Gastroesophageal sphincter (tissue), 4 donors: ENCODE data around the gene USP24. TPM values are rescaled to one million over a fixed set of nuclear protein-coding genes. Genes with fewer than 3 reads are reported as not detected.

Experiments
- ATAC-seq: fragments of 150-250 bp; one replicate; pipeline ENCODE4 v1.9.1; 2016; ENCODE audit warnings: mild to moderate bottlenecking, moderate library complexity
- H3K27ac ChIP-seq, 4 donors: fragments of 200-600 bp; sonication (generic) in 3 of 4; 1 replicate in 3 of 4; 2 replicates in 1 of 4; pipeline ENCODE4 v1.5.1; 2016 to 2019
- H3K27me3 ChIP-seq: fragments of 200-600 bp; sonication (generic); one replicate; pipeline ENCODE4 v1.5.1; 2019
- H3K36me3 ChIP-seq, 2 donors: fragments of 200-600 bp; sonication (generic); one replicate each; pipeline ENCODE4 v1.5.1; 2019; ENCODE audit warnings: control low read depth in 1 of 2
- H3K4me1 ChIP-seq, 3 donors: fragments of 200-600 bp; sonication (generic); 1 replicate in 2 of 3; 2 replicates in 1 of 3; pipeline ENCODE4 v1.5.1; 2016 to 2019; ENCODE audit warnings: control low read depth in 2 of 3
- H3K4me3 ChIP-seq, 2 donors: fragments of 200-600 bp; sonication (generic); one replicate each; pipeline ENCODE4 v1.5.1; 2019; ENCODE audit warnings: mild to moderate bottlenecking in 1 of 2, moderate library complexity in 1 of 2
- H3K9me3 ChIP-seq, 3 donors: fragments of 200-600 bp; sonication (generic); one replicate each; pipeline ENCODE4 v1.5.1; 2017 to 2019; ENCODE audit warnings: control low read depth in 2 of 3
- EP300 ChIP-seq: sonication (generic); formaldehyde crosslinking; IDR thresholded peaks from one replicate; pipeline ENCODE4 v1.6.1; 2017; ENCODE audit warnings: antibody characterized with exemption, mild to moderate bottlenecking
- POLR2A ChIP-seq, 2 donors: fragments of 450-650 bp; IDR thresholded peaks; one replicate each; pipeline ENCODE4 v1.6.1; 2017; ENCODE audit warnings: antibody characterized with exemption in 2 of 2, mild to moderate bottlenecking in 2 of 2, moderate library complexity in 1 of 2
- POLR2AphosphoS5 ChIP-seq: sonication (generic); formaldehyde crosslinking; IDR thresholded peaks from one replicate; pipeline ENCODE4 v1.6.1; 2017; ENCODE audit warnings: antibody characterized with exemption
- WGBS, 2 donors: methylation state at CpG; one replicate each; pipeline ENCODE4 v1.1.5; 2018; ENCODE audit warnings: low coverage in 1 of 2; 5-methylcytosine and 5-hydroxymethylcytosine counted together
- total RNA-seq, 4 donors: library from RNA; depleted of rRNA; stranded (reverse); fragments of >200 nt; gene quantifications; one replicate each; pipeline ENCODE4 v1.1.0, GENCODE V29; 2016
- TF ChIP-seq, protein P1 (sequence below), 4 experiments: fragments of 200-600 bp in 2 of 4; fragments of 450-650 bp in 2 of 4; sonication (generic) in 1 of 4; IDR thresholded peaks; one replicate each; pipeline ENCODE4 v1.5.1; 2017 to 2019; ENCODE audit warnings: antibody characterized with exemption in 4 of 4, mild to moderate bottlenecking in 2 of 4, moderate library complexity in 2 of 4

USP24 gene
- total RNA-seq, 4 donors from 2014 or later, result 36.8 to 54.8 (median 45.5) TPM

DNA sequence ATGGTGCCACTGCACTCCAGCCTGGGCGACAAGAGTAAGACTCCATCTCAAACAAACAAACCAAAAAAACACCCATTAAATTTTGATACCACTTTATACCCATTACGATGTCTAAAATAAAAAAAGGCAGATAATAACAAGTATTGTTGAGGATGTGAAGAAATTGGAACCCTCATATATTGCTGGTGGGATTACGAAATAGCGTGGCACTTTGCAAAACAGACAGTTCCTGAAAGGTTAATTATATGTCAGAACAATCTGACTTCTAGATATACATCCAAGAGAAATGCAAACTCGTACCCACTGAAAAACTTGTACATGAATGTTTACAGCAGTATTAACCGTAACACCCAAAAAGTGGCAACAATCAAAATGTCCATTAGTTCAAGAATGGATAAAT, 70.3 kb downstream of the USP24 start:
- 95 to 100% methylated on average over 1 to 6 of the region's 6 CpGs for WGBS, 2 donors
- peaks cover 0 to 6% (median 0%) of the 10 kb centered on the region in 3 donors for H3K4me1 ChIP-seq
- H3K27ac ChIP-seq, result no peak overlapping the region
- H3K4me3 ChIP-seq, result no peak overlapping the region
- no peaks in the 10 kb centered on the region for H3K27me3 ChIP-seq
- H3K9me3 ChIP-seq, result no peaks in the 10 kb centered on the region
- H3K36me3 ChIP-seq, result peaks cover 0 to 75% of the 10 kb centered on the region in 2 donors
- no peak for ATAC-seq
- TF ChIP-seq POLR2AphosphoS5, result no peak
- TF ChIP-seq EP300, result no peak
- TF ChIP-seq, protein P1, sequence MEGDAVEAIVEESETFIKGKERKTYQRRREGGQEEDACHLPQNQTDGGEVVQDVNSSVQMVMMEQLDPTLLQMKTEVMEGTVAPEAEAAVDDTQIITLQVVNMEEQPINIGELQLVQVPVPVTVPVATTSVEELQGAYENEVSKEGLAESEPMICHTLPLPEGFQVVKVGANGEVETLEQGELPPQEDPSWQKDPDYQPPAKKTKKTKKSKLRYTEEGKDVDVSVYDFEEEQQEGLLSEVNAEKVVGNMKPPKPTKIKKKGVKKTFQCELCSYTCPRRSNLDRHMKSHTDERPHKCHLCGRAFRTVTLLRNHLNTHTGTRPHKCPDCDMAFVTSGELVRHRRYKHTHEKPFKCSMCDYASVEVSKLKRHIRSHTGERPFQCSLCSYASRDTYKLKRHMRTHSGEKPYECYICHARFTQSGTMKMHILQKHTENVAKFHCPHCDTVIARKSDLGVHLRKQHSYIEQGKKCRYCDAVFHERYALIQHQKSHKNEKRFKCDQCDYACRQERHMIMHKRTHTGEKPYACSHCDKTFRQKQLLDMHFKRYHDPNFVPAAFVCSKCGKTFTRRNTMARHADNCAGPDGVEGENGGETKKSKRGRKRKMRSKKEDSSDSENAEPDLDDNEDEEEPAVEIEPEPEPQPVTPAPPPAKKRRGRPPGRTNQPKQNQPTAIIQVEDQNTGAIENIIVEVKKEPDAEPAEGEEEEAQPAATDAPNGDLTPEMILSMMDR (IDR thresholded peaks at IDR 0.05), result no peak
- no peak for TF ChIP-seq POLR2A (IDR thresholded peaks at IDR 0.05)

DNA sequence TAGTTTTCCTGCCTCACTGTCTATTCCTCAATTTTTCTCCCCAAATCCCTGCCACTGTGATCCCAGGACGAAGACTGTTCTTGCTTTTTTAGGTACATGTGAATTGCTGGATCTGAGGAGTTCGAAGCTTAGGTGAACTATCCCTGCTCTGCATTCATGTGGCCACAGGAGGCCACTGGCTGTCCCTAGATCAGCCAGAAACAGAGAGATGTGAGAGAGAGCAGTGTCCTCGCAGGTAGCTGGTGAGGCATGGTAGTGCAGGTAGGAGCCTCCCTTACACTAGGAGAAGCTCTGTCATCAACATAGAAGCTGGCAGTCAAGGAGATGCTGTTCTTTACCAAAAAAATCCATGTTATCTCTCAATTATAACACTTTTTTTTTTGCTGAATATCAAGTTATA, 71.5 kb downstream of the USP24 start:
- no peaks in the 10 kb centered on the region for H3K9me3 ChIP-seq
- H3K4me3 ChIP-seq, result no peak overlapping the region
- peaks cover 0 to 6% (median 0%) of the 10 kb centered on the region in 3 donors for H3K4me1 ChIP-seq
- H3K36me3 ChIP-seq, result peaks cover 0 to 79% of the 10 kb centered on the region in 2 donors
- no peak for ATAC-seq
- no peak overlapping the region for H3K27ac ChIP-seq
- no peaks in the 10 kb centered on the region for H3K27me3 ChIP-seq
- TF ChIP-seq EP300, result no peak
- TF ChIP-seq, protein P1 (IDR thresholded peaks at IDR 0.05), result peak in 1 of 4 experiments; percentile 13
- WGBS, 2 donors, result 77 to 84% methylated on average over 2 to 3 of the region's 3 CpGs

GRCh38 chr1:55141295-55141893, 73.8 kb downstream of the USP24 start:
- no peak for ATAC-seq
- Histone ChIP-seq H3K4me3 (no peak overlapping the region), H3K9me3 (no peaks in the 10 kb centered on the region), H3K36me3 (peaks cover 7 to 89% of the 10 kb centered on the region in 2 donors), H3K27me3 (no peaks in the 10 kb centered on the region), H3K27ac (peak overlapping the region in 2 of 4 donors; percentile 16 to 37), H3K4me1 (peaks cover 0 to 6% (median 0%) of the 10 kb centered on the region in 3 donors)
- no peak for TF ChIP-seq POLR2A (IDR thresholded peaks at IDR 0.05)
- 64 to 86% methylated on average over 1 of the region's 1 CpG for WGBS, 2 donors

DNA sequence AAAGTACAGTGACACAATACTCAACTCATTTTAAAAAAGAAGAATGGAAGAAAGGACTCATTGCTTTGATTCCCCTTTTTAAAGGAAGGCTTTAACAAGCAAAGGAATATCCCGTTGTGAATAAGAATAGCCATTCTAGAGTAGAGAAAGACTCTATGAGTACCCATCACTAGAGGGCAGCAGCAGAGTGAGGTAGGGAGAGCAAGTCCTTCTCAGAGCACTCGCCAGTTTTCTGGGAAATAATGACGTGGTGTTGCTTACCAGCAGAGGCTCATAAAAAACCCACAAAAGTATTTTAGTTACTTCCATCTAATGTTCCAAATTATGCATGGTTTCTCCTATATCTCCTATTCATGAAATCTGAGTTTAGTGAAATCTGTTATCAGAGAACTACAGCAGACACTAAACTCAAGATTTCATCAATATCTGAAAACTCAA, 74.6 kb downstream of the USP24 start:
- H3K4me1 ChIP-seq, result peaks cover 0 to 6% (median 0%) of the 10 kb centered on the region in 3 donors
- H3K9me3 ChIP-seq, result no peaks in the 10 kb centered on the region
- TF ChIP-seq POLR2AphosphoS5, result peak; percentile 72
- no peak for TF ChIP-seq POLR2A (IDR thresholded peaks at IDR 0.05)
- TF ChIP-seq, protein P1 (IDR thresholded peaks at IDR 0.05), result peak; percentile 57 to 84 (median 79)
- TF ChIP-seq EP300, result no peak
- peak overlapping the region in 2 of 4 donors; percentile 16 to 37 for H3K27ac ChIP-seq
- 2 to 9% methylated on average over 3 of the region's 3 CpGs for WGBS, 2 donors
- no peak overlapping the region for H3K4me3 ChIP-seq
- H3K27me3 ChIP-seq, result no peaks in the 10 kb centered on the region
- H3K36me3 ChIP-seq, result peaks cover 7 to 89% of the 10 kb centered on the region in 2 donors
- ATAC-seq, result peak; percentile 91

DNA sequence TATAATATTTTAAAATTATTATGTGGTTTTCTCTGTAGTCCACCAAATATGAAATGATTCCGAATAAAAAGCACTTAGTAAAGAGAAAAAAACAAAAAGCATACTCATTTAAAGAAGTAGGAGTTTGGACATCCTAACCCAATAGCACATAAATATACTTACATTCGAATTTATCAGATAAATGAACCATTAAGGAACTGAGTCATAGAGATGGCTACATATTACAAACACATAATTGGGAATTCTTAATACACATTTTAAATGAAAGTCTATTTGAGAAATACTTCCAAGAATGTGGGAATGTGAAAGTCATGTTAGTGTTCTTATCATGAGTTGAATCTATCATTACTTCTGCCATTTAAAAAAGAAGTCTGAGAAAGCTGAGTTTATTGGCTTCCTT, 75.0 kb downstream of the USP24 start:
- Histone ChIP-seq H3K4me1 (peaks cover 0 to 6% (median 0%) of the 10 kb centered on the region in 3 donors), H3K9me3 (no peaks in the 10 kb centered on the region), H3K27me3 (no peaks in the 10 kb centered on the region), H3K36me3 (peaks cover 7 to 89% of the 10 kb centered on the region in 2 donors), H3K27ac (no peak overlapping the region), H3K4me3 (no peak overlapping the region)
- 76 to 91% methylated on average over 2 of the region's 2 CpGs for WGBS, 2 donors
- ATAC-seq, result no peak
- TF ChIP-seq POLR2AphosphoS5 (no peak), EP300 (no peak)
- TF ChIP-seq, protein P1 (IDR thresholded peaks at IDR 0.05), result no peak
